GM15510 (cell line): ENCODE results near the gene CD63.
A peak's percentile ranks its signal among the peaks of the same experiment; 100 is the strongest.

ENCODE experiments used
- POLR2A ChIP-seq: IDR thresholded peaks from 3 replicates; pipeline ENCODE4 v1.6.1; 2011; ENCODE audit warnings: borderline replicate concordance; ENCODE audit not compliant: insufficient read length; ENCODE audit errors: extremely low read depth

CD63 gene

GRCh38 chr12:55719371-55719770 is 9.4 kb downstream of the CD63 start:
- TF ChIP-seq POLR2A, result no peak

- TF ChIP-seq POLR2A, result no peak
Observed at GRCh38 chr12:55718624-55719275, 10.1 kb downstream of the CD63 start.

- no peak for TF ChIP-seq POLR2A
Observed at GRCh38 chr12:55718015-55718414, 10.8 kb downstream of the CD63 start.

GRCh38 chr12:55717011-55718007 is 11.5 kb downstream of the CD63 start:
- no peak for TF ChIP-seq POLR2A

- no peak for TF ChIP-seq POLR2A
Observed at GRCh38 chr12:55716582-55716957, 12.2 kb downstream of the CD63 start.

- TF ChIP-seq POLR2A, result peak; percentile 46
Observed at GRCh38 chr12:55715833-55716581, 12.8 kb downstream of the CD63 start, which contains the start of gene BLOC1S1. BLOC1S1 (plus strand) TSS chr12:55716046; CDS start chr12:55716052, 6 bp downstream.

GRCh38 chr12:55715169-55715764 is 13.5 kb downstream of the CD63 start:
- TF ChIP-seq POLR2A, result no peak

GRCh38 chr12:55713721-55714120 is 15.1 kb downstream of the CD63 start:
- no peak for TF ChIP-seq POLR2A

GRCh38 chr12:55712700-55713415 is 16.0 kb downstream of the CD63 start:
- no peak for TF ChIP-seq POLR2A

- no peak for TF ChIP-seq POLR2A
Observed at GRCh38 chr12:55711786-55712553, 16.8 kb downstream of the CD63 start.

GRCh38 chr12:55708695-55709233 is 20.0 kb downstream of the CD63 start:
- TF ChIP-seq POLR2A, result no peak

GRCh38 chr12:55707841-55708694 is 20.7 kb downstream of the CD63 start, which contains the start of gene ITGA7:
ITGA7 (minus strand) TSS chr12:55707904; CDS start chr12:55707682, 222 bp downstream.
- TF ChIP-seq POLR2A, result no peak
